22Rv1 (cell line): Measurements from ENCODE around the gene SLC1A1.
A peak's percentile ranks its signal among the peaks of the same experiment; 100 is the strongest.

Experiments used
- H3K27ac ChIP-seq: fragments of 450-650 bp; 2 replicates; pipeline ENCODE4 v1.5.1; 2017
- ZFX ChIP-seq: fragments of 450-650 bp; IDR thresholded peaks from 2 replicates; pipeline ENCODE4 v1.6.1; 2017; ENCODE audit warnings: antibody characterized with exemption, borderline replicate concordance
- TF ChIP-seq, protein P1 (sequence below): fragments of 450-650 bp; IDR thresholded peaks from 2 replicates; pipeline ENCODE4 v1.5.1; 2017; ENCODE audit warnings: mild to moderate bottlenecking

Gene SLC1A1

DNA sequence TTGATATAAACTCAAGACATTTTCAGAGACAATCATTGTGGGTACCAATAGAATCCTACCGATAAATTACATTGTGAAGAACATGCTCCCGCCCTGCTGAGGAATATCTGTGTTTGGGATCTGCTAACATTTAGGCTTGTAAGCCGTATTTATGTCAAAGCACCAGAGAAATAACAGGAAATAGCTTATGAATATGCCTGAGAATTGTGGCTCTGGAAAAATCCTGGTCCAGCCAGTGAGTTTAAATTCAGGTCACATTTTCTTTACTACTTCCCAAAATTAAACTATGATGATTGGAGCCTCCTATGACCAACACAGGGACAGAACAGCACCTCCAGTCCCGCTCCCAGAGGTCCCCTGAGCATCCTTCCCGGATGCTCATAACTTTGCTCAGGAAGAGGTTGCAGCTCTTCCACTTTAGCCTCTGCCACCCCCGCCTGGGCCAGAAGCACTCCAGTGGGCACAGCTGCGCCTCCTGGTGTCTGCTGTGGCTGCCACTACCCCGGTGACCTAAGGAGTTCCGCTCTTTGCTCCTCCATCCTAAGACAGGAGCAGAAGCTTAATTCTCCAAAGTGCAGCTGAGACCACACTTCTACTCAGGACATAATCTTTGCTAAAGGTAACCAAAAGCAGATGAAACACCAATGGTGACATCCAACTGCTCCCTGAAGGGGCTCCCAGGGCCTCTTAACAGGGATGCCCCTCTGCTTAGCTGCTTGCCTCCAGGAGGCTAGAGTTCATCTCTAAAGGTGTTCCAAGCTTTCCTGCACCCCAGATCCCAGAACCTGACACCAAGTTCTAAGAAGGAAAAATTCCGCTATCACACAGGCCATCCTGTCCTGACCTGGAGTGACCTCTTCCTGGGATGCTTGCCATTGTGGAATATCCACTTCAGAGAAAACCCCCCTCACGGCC, 58.8 kb downstream of the SLC1A1 start:
- no peak overlapping the region for H3K27ac ChIP-seq
- TF ChIP-seq, protein P1, sequence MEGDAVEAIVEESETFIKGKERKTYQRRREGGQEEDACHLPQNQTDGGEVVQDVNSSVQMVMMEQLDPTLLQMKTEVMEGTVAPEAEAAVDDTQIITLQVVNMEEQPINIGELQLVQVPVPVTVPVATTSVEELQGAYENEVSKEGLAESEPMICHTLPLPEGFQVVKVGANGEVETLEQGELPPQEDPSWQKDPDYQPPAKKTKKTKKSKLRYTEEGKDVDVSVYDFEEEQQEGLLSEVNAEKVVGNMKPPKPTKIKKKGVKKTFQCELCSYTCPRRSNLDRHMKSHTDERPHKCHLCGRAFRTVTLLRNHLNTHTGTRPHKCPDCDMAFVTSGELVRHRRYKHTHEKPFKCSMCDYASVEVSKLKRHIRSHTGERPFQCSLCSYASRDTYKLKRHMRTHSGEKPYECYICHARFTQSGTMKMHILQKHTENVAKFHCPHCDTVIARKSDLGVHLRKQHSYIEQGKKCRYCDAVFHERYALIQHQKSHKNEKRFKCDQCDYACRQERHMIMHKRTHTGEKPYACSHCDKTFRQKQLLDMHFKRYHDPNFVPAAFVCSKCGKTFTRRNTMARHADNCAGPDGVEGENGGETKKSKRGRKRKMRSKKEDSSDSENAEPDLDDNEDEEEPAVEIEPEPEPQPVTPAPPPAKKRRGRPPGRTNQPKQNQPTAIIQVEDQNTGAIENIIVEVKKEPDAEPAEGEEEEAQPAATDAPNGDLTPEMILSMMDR = peak; percentile 49
- TF ChIP-seq ZFX = no peak

DNA sequence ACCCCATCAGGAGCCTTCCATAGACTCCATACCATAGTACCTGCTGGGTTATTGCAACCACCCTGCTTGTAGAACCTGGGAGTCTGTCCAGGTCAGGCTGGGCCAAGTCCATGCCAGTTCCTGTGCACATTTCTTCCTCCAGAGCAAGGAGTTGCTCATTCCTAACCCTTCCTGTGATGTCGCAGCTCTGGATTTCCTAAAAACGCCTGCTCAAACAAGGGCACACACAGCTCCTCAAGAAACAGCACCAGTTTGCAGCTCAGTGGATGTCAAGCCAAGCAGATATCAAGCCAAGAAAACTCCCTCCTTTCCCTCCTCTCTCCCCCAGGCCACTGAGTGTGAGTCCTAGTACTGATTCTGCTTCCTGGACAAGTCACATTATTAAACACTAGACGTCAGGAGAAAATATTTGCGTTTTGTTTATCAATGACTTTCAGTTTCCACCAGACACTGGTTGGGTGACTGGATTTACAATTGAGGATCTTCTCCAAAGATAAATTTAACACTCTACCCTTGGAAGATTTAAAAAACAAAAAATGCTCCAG, 59.6 kb downstream of the SLC1A1 start:
- TF ChIP-seq, protein P1 = no peak
- no peak for TF ChIP-seq ZFX
- no peak overlapping the region for H3K27ac ChIP-seq

DNA sequence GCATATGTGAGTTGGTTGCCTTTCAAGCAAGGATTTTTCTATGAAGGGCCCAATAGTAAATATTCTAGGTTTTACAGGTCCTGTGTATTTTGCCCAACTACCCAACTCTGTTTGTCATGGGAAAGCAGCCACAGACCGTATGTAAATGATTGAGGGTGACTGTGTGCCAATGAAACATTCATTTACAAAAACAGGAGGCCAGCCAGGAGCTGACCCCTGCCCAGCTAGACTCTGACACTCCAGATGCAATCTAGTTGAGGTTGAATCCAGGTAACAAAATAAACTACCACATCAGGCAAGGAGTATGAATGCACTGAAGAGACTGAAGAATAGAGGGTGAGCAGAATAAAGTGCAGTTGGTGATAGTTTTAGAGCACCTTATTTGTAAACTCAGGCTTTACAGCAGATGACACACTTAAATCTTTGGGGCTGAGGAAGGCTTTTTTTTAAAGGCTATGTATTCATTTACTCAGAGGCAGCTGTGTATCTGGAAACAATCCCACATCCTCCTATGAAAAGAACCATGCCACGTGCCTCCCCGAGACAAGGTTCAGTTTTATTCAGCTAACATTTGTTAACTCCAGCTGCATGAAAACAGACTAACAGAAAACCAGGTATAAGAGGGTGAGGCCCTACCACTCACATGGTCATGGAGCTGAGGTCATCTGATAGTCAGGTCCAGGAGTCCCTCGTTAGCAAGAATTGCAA, 60.7 kb downstream of the SLC1A1 start:
- TF ChIP-seq, protein P1 = no peak
- no peak for TF ChIP-seq ZFX
- no peak overlapping the region for H3K27ac ChIP-seq

DNA sequence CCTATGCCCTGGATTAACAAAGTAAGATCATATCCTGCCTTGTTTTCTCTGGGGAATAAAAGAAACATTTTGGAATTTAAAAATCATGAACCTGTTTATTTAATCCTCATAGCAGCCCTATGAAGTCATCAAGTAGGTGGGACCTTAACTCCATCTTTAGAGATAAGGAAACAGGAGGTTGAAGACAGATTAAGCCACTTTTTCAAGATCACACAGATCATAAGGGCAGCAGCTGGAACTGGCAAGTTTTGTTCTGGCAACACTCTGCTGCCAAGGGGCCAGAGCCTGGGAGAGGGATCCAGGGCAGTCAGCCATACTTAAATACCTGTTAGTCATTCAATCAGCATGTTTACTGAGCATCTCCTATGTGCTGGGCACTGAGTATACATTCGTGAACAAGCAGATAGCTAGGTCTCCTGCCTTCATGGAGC, 63.7 kb downstream of the SLC1A1 start:
- TF ChIP-seq, protein P1 = no peak
- TF ChIP-seq ZFX = no peak
- H3K27ac ChIP-seq = no peak overlapping the region

DNA sequence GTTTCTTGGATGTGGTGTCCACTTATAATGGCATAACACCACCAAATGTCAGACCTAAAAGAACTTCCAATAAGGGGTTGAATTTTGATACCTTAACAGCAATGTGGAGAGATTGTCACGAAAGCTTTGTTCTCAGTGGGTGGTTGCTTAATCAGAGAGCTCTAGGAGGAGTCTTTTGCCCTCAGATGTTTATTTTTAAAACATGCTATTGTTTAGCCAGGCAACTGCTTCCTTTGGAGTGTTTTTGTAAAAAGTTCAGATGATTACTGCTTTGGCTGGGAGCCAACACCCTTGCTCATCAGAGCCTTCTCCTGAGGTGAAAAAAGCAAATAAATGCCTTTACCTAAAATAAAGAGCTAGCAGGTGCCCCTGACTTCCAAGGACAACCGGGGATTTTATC, 65.0 kb downstream of the SLC1A1 start:
- no peak for TF ChIP-seq ZFX
- TF ChIP-seq, protein P1 = no peak
- H3K27ac ChIP-seq = no peak overlapping the region

DNA sequence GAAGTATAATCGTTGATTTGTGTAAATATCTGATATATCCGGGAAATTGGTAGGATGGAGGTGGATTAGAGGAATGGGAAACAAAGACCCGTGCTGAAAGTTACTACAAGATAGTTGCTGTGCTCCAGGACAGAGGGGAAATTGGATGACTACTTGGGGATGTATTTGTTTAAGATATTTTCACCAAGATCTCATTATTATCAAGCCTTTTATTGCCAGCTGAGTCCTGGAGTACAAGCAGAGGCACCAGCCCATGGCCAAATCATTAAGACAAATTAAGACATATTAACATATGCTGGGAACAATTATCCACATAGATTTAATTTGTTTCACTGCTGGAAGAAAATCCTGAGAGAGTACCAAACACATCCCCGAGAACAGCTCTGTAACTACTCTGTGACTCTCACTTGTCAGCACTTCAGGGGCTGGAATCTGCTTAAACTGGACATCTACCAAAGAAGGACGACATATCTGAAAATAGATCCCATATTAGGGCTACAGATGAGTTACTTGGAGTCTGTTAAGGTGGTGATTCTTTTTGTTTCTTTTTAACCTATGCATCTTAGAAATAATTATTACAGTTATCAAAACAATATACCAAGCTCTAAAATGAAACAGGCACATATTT, 68.2 kb downstream of the SLC1A1 start:
- no peak for TF ChIP-seq ZFX
- TF ChIP-seq, protein P1 = no peak
- H3K27ac ChIP-seq = no peak overlapping the region
